Fibroblast of the aortic adventitia (primary cell): ENCODE results near the gene ZC3H12A. TPM values are rescaled to one million over a fixed set of nuclear protein-coding genes. Genes with fewer than 3 reads are reported as not detected.

ENCODE experiments used
- DNase-seq: peaks from one replicate; pipeline ENCODE4 v3.0.0-alpha.2; 2010; ENCODE audit warnings: low read depth
- H3K4me3 ChIP-seq: 2 replicates; pipeline ENCODE4 v1.5.1; 2011; ENCODE audit warnings: low read depth, mild to moderate bottlenecking, control low read depth, low read length, moderate library complexity
- total RNA-seq: library from RNA; depleted of rRNA; stranded (reverse); fragments of >200 nt; gene quantifications from 2 replicates; pipeline ENCODE4 v1.2.3, GENCODE V29; 2012; ENCODE audit warnings: low replicate concordance
- TF ChIP-seq, protein P1 (sequence below): IDR thresholded peaks from 2 replicates; pipeline ENCODE4 v1.5.1; 2011; ENCODE audit warnings: mild to moderate bottlenecking, low read length, control low read depth, inconsistent platforms; ENCODE audit not compliant: insufficient read depth

Gene ZC3H12A
- 5.3 and 8.2 TPM in 2 replicates for total RNA-seq

DNA sequence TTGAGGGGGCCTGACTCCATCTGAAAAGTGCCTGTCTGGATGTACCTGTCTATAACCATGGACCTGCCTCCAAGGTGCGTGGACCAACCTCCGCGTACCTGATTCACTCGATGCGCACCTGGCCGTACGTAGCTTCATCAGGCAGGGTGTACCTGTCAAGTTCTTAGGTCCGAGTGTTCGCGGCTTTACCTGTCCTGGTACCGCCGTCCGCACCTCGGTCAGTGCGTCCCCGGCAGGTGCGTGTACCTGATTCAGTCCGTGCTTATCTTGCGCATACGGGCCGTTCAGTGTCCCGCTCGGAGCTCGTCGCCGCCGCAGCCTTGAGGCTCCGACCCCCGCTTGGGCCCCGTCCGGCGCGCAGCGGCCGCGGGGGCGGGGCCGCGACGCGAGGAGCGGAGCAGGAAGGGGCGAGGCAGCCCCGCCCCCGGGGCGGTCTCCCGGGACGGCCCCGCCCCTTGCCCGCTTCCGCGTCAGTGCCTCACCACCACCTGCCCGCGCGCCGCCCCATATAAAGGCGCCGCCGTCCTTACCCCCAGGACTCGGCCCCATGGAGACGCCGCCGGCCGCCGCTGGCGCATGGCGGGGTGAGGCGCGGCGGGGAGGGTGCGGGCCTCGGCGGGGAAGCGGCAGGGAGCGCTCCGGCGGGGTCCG, at the start of gene ZC3H12A:
Gene ZC3H12A, plus strand, starts transcription at position 535 of the 651 bp plus-strand sequence. CDS start 917 bp downstream, outside the sequence.
- peak; percentile 82 for DNase-seq
- TF ChIP-seq, protein P1, sequence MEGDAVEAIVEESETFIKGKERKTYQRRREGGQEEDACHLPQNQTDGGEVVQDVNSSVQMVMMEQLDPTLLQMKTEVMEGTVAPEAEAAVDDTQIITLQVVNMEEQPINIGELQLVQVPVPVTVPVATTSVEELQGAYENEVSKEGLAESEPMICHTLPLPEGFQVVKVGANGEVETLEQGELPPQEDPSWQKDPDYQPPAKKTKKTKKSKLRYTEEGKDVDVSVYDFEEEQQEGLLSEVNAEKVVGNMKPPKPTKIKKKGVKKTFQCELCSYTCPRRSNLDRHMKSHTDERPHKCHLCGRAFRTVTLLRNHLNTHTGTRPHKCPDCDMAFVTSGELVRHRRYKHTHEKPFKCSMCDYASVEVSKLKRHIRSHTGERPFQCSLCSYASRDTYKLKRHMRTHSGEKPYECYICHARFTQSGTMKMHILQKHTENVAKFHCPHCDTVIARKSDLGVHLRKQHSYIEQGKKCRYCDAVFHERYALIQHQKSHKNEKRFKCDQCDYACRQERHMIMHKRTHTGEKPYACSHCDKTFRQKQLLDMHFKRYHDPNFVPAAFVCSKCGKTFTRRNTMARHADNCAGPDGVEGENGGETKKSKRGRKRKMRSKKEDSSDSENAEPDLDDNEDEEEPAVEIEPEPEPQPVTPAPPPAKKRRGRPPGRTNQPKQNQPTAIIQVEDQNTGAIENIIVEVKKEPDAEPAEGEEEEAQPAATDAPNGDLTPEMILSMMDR = no peak
- H3K4me3 ChIP-seq = peak within 1 kb of the TSS; percentile 89

DNA sequence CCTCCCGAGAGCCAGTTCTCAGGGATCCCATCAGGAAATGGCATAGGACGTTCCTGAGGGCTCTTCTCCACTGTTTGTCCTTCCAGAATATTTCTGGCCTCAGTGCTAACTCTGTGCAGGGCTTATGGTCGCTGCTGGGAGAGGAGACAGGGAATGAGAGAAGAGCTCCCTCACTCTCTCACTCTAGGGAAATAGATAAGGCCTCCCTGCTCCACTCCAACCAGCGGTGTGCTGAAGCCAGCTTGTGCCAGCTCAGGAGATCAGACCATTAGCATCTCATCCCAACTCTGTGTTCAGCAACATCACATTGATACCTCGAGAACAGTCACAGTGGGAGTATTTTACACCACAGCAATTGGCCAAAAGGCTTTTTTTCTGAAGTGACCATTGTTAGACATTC, 49.2 kb upstream of the ZC3H12A start:
- H3K4me3 ChIP-seq = no peak overlapping the region
- no peak for DNase-seq
- TF ChIP-seq, protein P1 = no peak

- no peak overlapping the region for H3K4me3 ChIP-seq
- no peak for DNase-seq
- TF ChIP-seq, protein P1 = no peak
Measured at GRCh38 chr1:37429029-37429428, 45.4 kb upstream of the ZC3H12A start.

GRCh38 chr1:37430103-37430985, 44.0 kb upstream of the ZC3H12A start:
- H3K4me3 ChIP-seq = no peak overlapping the region
- TF ChIP-seq, protein P1 = no peak
- DNase-seq = no peak

GRCh38 chr1:37432716-37433115, 41.7 kb upstream of the ZC3H12A start:
- TF ChIP-seq, protein P1 = no peak
- H3K4me3 ChIP-seq = no peak overlapping the region
- no peak for DNase-seq

GRCh38 chr1:37433171-37433570, 41.2 kb upstream of the ZC3H12A start:
- TF ChIP-seq, protein P1 = no peak
- no peak for DNase-seq
- H3K4me3 ChIP-seq = no peak overlapping the region
